Tibial nerve (tissue), 4 donors: ENCODE results near the gene CD2AP.

Experiments used
- EP300 ChIP-seq, 2 donors: sonication (generic); formaldehyde crosslinking; IDR thresholded peaks; one replicate each; pipeline ENCODE4 v1.6.1; 2017; ENCODE audit warnings: antibody characterized with exemption in 2 of 2, mild to moderate bottlenecking in 1 of 2
- POLR2A ChIP-seq, 2 donors: fragments of 450-650 bp; IDR thresholded peaks; one replicate each; pipeline ENCODE4 v1.6.1; 2017; ENCODE audit warnings: antibody characterized with exemption in 2 of 2, mild to moderate bottlenecking in 2 of 2, moderate library complexity in 2 of 2
- TF ChIP-seq, protein P1 (sequence below), 5 experiments: fragments of 200-600 bp in 3 of 5; fragments of 450-650 bp in 2 of 5; sonication (generic) in 3 of 5; IDR thresholded peaks; one replicate each; pipeline ENCODE4 v1.5.1; 2016 to 2019; ENCODE audit warnings: antibody characterized with exemption in 5 of 5, mild to moderate bottlenecking in 3 of 5, moderate library complexity in 2 of 5

- TF ChIP-seq, protein P1, sequence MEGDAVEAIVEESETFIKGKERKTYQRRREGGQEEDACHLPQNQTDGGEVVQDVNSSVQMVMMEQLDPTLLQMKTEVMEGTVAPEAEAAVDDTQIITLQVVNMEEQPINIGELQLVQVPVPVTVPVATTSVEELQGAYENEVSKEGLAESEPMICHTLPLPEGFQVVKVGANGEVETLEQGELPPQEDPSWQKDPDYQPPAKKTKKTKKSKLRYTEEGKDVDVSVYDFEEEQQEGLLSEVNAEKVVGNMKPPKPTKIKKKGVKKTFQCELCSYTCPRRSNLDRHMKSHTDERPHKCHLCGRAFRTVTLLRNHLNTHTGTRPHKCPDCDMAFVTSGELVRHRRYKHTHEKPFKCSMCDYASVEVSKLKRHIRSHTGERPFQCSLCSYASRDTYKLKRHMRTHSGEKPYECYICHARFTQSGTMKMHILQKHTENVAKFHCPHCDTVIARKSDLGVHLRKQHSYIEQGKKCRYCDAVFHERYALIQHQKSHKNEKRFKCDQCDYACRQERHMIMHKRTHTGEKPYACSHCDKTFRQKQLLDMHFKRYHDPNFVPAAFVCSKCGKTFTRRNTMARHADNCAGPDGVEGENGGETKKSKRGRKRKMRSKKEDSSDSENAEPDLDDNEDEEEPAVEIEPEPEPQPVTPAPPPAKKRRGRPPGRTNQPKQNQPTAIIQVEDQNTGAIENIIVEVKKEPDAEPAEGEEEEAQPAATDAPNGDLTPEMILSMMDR (IDR thresholded peaks at IDR 0.05), result no peak
- TF ChIP-seq POLR2A (IDR thresholded peaks at IDR 0.05) (no peak), EP300 (IDR thresholded peaks at IDR 0.05) (no peak)
Observed at GRCh38 chr6:47674673-47675072, 197.1 kb downstream of the CD2AP start.
